ENCODE results near the gene ANO1.

GRCh38 chr11:70046089-70046488 is 32.0 kb upstream of the ANO1 start:
- TF ChIP-seq CTCF (IDR thresholded peaks at IDR 0.05 in 4 of 5, conservative IDR thresholded peaks at IDR 0.05 in 1 of 5) (no peak), POLR2A (IDR thresholded peaks at IDR 0.05) (no peak)
